H1 (cell line): ENCODE results near the gene BCAP31. TPM values are rescaled to one million over a fixed set of nuclear protein-coding genes. Genes with fewer than 3 reads are reported as not detected.

Source experiments
- CTCF ChIA-PET: fragments of 300-600 bp; sonication (Branson Sonifier 250); formaldehyde crosslinking; loops from one replicate; lab custom pipeline; 2021; ENCODE audit not compliant: partially characterized antibody; lab: Charles Lee
- POLR2A ChIA-PET: fragments of 300-600 bp; sonication (Branson Sonifier 250); formaldehyde crosslinking; loops from one replicate; lab custom pipeline; 2021; ENCODE audit warnings: inconsistent platforms; ENCODE audit not compliant: partially characterized antibody; lab: Charles Lee
- DNase-seq, 2 experiments: peaks; one replicate each; pipeline versions ENCODE4 v3.0.0 to v3.0.0-alpha.2; 2010 to 2022; ENCODE audit warnings: low spot score in 2 of 2, low read depth in 1 of 2, mixed read lengths in 1 of 2
- FAIRE-seq: peaks from 2 replicates; lab custom pipeline; 2011; peaks lifted over from hg19 to GRCh38; lab: Jason Lieb, UNC
- H2AFZ ChIP-seq: 2 replicates; pipeline ENCODE4 v1.8.1; 2012; ENCODE audit warnings: low read length, inconsistent platforms
- H2AK5ac ChIP-seq: 2 replicates; pipeline ENCODE4 v1.6.1; 2013; ENCODE audit warnings: low read depth, low read length
- H2BK120ac ChIP-seq: replicated peaks from 2 replicates; pipeline ENCODE3; 2013; ENCODE audit warnings: low read depth, low read length, inconsistent platforms
- H2BK12ac ChIP-seq: 2 replicates; pipeline ENCODE4 v1.6.1; 2013; ENCODE audit warnings: low read depth, low read length
- H2BK15ac ChIP-seq: 2 replicates; pipeline ENCODE4 v1.6.1; 2013; ENCODE audit warnings: low read length
- H2BK20ac ChIP-seq: 2 replicates; pipeline ENCODE4 v1.6.1; 2013; ENCODE audit warnings: low read length
- H2BK5ac ChIP-seq: 2 replicates; pipeline ENCODE4 v1.6.1; 2013; ENCODE audit warnings: low read depth, low read length
- H3K14ac ChIP-seq: 2 replicates; pipeline ENCODE4 v1.6.1; 2013; ENCODE audit warnings: inconsistent platforms; ENCODE audit not compliant: insufficient read length
- H3K18ac ChIP-seq: 2 replicates; pipeline ENCODE4 v1.6.1; 2013; ENCODE audit warnings: low read length; ENCODE audit errors: extremely low read depth
- H3K23ac ChIP-seq: 2 replicates; pipeline ENCODE4 v1.6.1; 2013; ENCODE audit warnings: inconsistent platforms; ENCODE audit not compliant: insufficient read length
- H3K23me2 ChIP-seq: 2 replicates; pipeline ENCODE4 v1.6.1; 2013; ENCODE audit warnings: low read depth, low read length
- H3K27ac ChIP-seq: 2 replicates; pipeline ENCODE4 v1.6.1; 2011; ENCODE audit warnings: low read depth, low read length, inconsistent platforms
- H3K27me3 ChIP-seq, 4 experiments: replicated peaks in 1 of 4; 1 replicate in 1 of 4; 2 replicates in 3 of 4; pipeline versions ENCODE4 v1.6.1 to v1.8.1; 2011 to 2013; ENCODE audit warnings: low read length in 3 of 4, mild to moderate bottlenecking in 3 of 4, inconsistent platforms in 2 of 4, mixed read lengths in 2 of 4, moderate library complexity in 1 of 4; ENCODE audit not compliant: control insufficient read depth in 3 of 4, insufficient read depth in 3 of 4; ENCODE audit errors: extremely low read depth in 1 of 4
- H3K36me3 ChIP-seq, 4 experiments: 2 replicates each; pipeline versions ENCODE4 v1.6.1 to v1.8.1; 2011 to 2013; ENCODE audit warnings: mild to moderate bottlenecking in 4 of 4, low read length in 3 of 4, moderate library complexity in 2 of 4, control low read depth in 1 of 4, inconsistent platforms in 1 of 4; ENCODE audit not compliant: insufficient read depth in 4 of 4, control insufficient read depth in 2 of 4
- H3K4ac ChIP-seq: replicated peaks from 2 replicates; pipeline ENCODE3; 2013; ENCODE audit warnings: low read length, low read depth, mixed read lengths, inconsistent platforms; ENCODE audit not compliant: insufficient read length
- H3K4me1 ChIP-seq, 4 experiments: replicated peaks in 1 of 4; 1 replicate in 1 of 4; 2 replicates in 3 of 4; pipeline versions ENCODE4 v1.6.1 to v1.8.1; 2011 to 2013; ENCODE audit warnings: low read length in 3 of 4, inconsistent platforms in 2 of 4, mixed read lengths in 1 of 4; ENCODE audit not compliant: insufficient read depth in 4 of 4, control insufficient read depth in 3 of 4
- H3K4me2 ChIP-seq, 2 experiments: 2 replicates each; pipeline versions ENCODE4 v1.6.1 to v1.8.1; 2011 to 2013; ENCODE audit warnings: low read depth in 2 of 2, low read length in 2 of 2, control low read depth in 1 of 2, inconsistent platforms in 1 of 2, mild to moderate bottlenecking in 1 of 2; ENCODE audit not compliant: insufficient read depth in 1 of 2
- H3K4me3 ChIP-seq, 4 experiments: fragments of 200-600, 300-600 bp in 1 of 4; sonication (generic), shearing (Covaris generic), sonication (Bioruptor Twin) in 1 of 4; 2 replicates each; pipeline versions ENCODE4 v1.5.1 to v1.8.1; 2011 to 2016; ENCODE audit warnings: low read length in 4 of 4, low read depth in 3 of 4, control low read depth in 2 of 4, inconsistent platforms in 2 of 4, mild to moderate bottlenecking in 2 of 4, mixed read lengths in 1 of 4, moderate library complexity in 1 of 4; ENCODE audit not compliant: insufficient read depth in 2 of 4; ENCODE audit errors: extremely low read depth in 1 of 4
- H3K56ac ChIP-seq: replicated peaks from 2 replicates; pipeline ENCODE3; 2013; ENCODE audit warnings: low read depth, mild to moderate bottlenecking, mixed read lengths, low read length, inconsistent platforms; ENCODE audit not compliant: insufficient read length
- H3K79me1 ChIP-seq: 2 replicates; pipeline ENCODE4 v1.6.1; 2013; ENCODE audit warnings: low read depth, low read length, control low read depth
- H3K79me2 ChIP-seq, 2 experiments: 2 replicates each; pipeline versions ENCODE4 v1.6.1 to v1.8.1; 2012 to 2013; ENCODE audit warnings: low read length in 2 of 2, mild to moderate bottlenecking in 2 of 2, inconsistent platforms in 1 of 2; ENCODE audit not compliant: insufficient read depth in 2 of 2, control insufficient read depth in 1 of 2
- H3K9ac ChIP-seq, 4 experiments: replicated peaks in 1 of 4; 1 replicate in 1 of 4; 2 replicates in 3 of 4; pipeline versions ENCODE4 v1.6.1 to v1.8.1; 2011 to 2013; ENCODE audit warnings: low read depth in 3 of 4, low read length in 3 of 4, control low read depth in 2 of 4, mild to moderate bottlenecking in 2 of 4, moderate library complexity in 2 of 4, inconsistent platforms in 1 of 4; ENCODE audit errors: extremely low read depth in 1 of 4
- H3K9me3 ChIP-seq, 2 experiments: 2 replicates each; pipeline versions ENCODE4 v1.6.1 to v1.8.1; 2012 to 2013; ENCODE audit warnings: mild to moderate bottlenecking in 2 of 2, moderate library complexity in 2 of 2, control low read depth in 1 of 2, inconsistent platforms in 1 of 2, low read depth in 1 of 2, low read length in 1 of 2, mixed read lengths in 1 of 2; ENCODE audit not compliant: insufficient read depth in 2 of 2
- H4K20me1 ChIP-seq, 2 experiments: replicated peaks in 1 of 2; 2 replicates each; pipeline versions ENCODE3 to v1.8.1; 2011 to 2013; ENCODE audit warnings: inconsistent platforms in 2 of 2, low read length in 2 of 2, mild to moderate bottlenecking in 1 of 2; ENCODE audit not compliant: insufficient read depth in 2 of 2, control insufficient read depth in 1 of 2
- H4K5ac ChIP-seq: 2 replicates; pipeline ENCODE4 v1.6.1; 2013; ENCODE audit warnings: low read length, low read depth, mixed read lengths, inconsistent platforms; ENCODE audit not compliant: insufficient read length
- H4K8ac ChIP-seq: 2 replicates; pipeline ENCODE4 v1.8.0; 2013; ENCODE audit warnings: mild to moderate bottlenecking, moderate library complexity, low read length, inconsistent platforms; ENCODE audit not compliant: insufficient read depth; ENCODE audit errors: extremely low read depth
- H4K91ac ChIP-seq: replicated peaks from 2 replicates; pipeline ENCODE3; 2013; ENCODE audit warnings: low read length, mixed read lengths, inconsistent platforms; ENCODE audit not compliant: insufficient read length
- ASH2L ChIP-seq: fragments of 200-600, 300-600 bp; sonication (generic); IDR thresholded peaks from one replicate; pipeline ENCODE4 v1.7.1; 2017; ENCODE audit warnings: low read length
- ATF3 ChIP-seq: IDR thresholded peaks from 2 replicates; pipeline ENCODE4 v1.6.1; 2011; ENCODE audit warnings: low read depth, mild to moderate bottlenecking, low read length; ENCODE audit not compliant: insufficient read depth
- BACH1 ChIP-seq: IDR thresholded peaks from 2 replicates; pipeline ENCODE4 v1.6.1; 2012; ENCODE audit warnings: low read length, improper control_type of control experiment
- BCL11A ChIP-seq, 2 experiments: IDR thresholded peaks; one replicate each; pipeline ENCODE4 v1.6.1; 2011; ENCODE audit warnings: low read depth in 2 of 2, low read length in 2 of 2, mild to moderate bottlenecking in 2 of 2
- CBX5 ChIP-seq: fragments of 300-800, 300-1000 bp; sonication (generic); IDR thresholded peaks from 2 replicates; pipeline ENCODE4 v1.7.1; 2016; ENCODE audit warnings: antibody characterized with exemption, low read length, low read depth
- CEBPB ChIP-seq: IDR thresholded peaks from 2 replicates; pipeline ENCODE4 v1.6.1; 2012; ENCODE audit warnings: low read depth, low read length
- RFX5 ChIP-seq: IDR thresholded peaks from 2 replicates; pipeline ENCODE4 v1.6.1; 2011; ENCODE audit warnings: low read depth, low read length, improper control_type of control experiment, borderline replicate concordance
- RNF2 ChIP-seq: fragments of 200-900, 300-1000 bp; sonication (generic); IDR thresholded peaks from 2 replicates; pipeline ENCODE4 v1.7.1; 2016; ENCODE audit warnings: borderline replicate concordance, low read depth, mild to moderate bottlenecking, antibody characterized with exemption, low read length; ENCODE audit not compliant: poor library complexity, severe bottlenecking; ENCODE audit errors: missing control alignments
- SAP30 ChIP-seq: fragments of 300-600 bp; sonication (generic); IDR thresholded peaks from 2 replicates; pipeline ENCODE4 v1.7.1; 2012; ENCODE audit warnings: low read length, moderate library complexity, mild to moderate bottlenecking, inconsistent platforms; ENCODE audit not compliant: insufficient read depth, insufficient replicate concordance
- TCF12 ChIP-seq: IDR thresholded peaks from 2 replicates; pipeline ENCODE4 v1.6.1; 2011; ENCODE audit warnings: low read depth, mild to moderate bottlenecking, low read length
- USF2 ChIP-seq: IDR thresholded peaks from 2 replicates; pipeline ENCODE4 v1.6.1; 2011; ENCODE audit warnings: low read length, improper control_type of control experiment
- WGBS, 2 experiments: shearing (Covaris generic) in 1 of 2; methylation state at CpG; one replicate each; pipeline versions ENCODE4 v1.1.6 to v1.1.7; 2013 to 2015; ENCODE audit warnings: low lambda C conversion rate in 2 of 2, mixed read lengths in 2 of 2, inconsistent platforms in 1 of 2, low coverage in 1 of 2, missing lambda C conversion rate in 1 of 2; ENCODE audit not compliant: insufficient replicate concordance in 2 of 2, insufficient coverage in 1 of 2, insufficient read length in 1 of 2; ENCODE audit errors: extremely low coverage in 1 of 2, missing lambda C conversion rate in 1 of 2; 5-methylcytosine and 5-hydroxymethylcytosine counted together
- polyA plus RNA-seq, 7 experiments: library from polyadenylated mRNA; depleted of rRNA in 3 of 7; stranded (reverse) in 5 of 7; unstranded in 2 of 7; fragments of >200 nt in 5 of 7; fragments of 200-250 nt in 2 of 7; gene quantifications; 1 replicate in 5 of 7; 2 replicates in 1 of 7; 4 replicates in 1 of 7; pipeline versions ENCODE4 v1.2.1 to v1.2.3, GENCODE V29; 2011 to 2013; ENCODE audit warnings: missing spikeins in 2 of 7, mixed read lengths in 2 of 7
- total RNA-seq: library from RNA; stranded (reverse); fragmentation: NEBNext Ultra II Directional; extraction: Animal tissue kit (Norgen Biotek cat#: 25700); gene quantifications from 2 replicates; pipeline ENCODE4 v1.2.1, GENCODE V29; 2021

The BCAP31 gene
- total and polyA plus RNA-seq, 2 of the 8 experiments (the other 6 are each of a cell fraction or from before 2014, with no cell fraction given) = 136 to 159 TPM

- no CpG with 5 or more reads among the region's 23 CpGs for WGBS, 2 experiments
- FAIRE-seq = no peak
- peaks cover 0 to 4% of the 10 kb centered on the region in 2 experiments for H4K20me1 ChIP-seq
- TF ChIP-seq RNF2 = no peak
- no peak for TF ChIP-seq SAP30
- TF ChIP-seq ASH2L = no peak
- no peak for TF ChIP-seq BCL11A (IDR thresholded peaks at IDR 0.05; ENCODE audit: low read depth in 2 of 2, low read length in 2 of 2)
- no peak for TF ChIP-seq ATF3
- TF ChIP-seq BACH1 = no peak
- TF ChIP-seq USF2 = no peak
- no peak for TF ChIP-seq RFX5
- no peak for TF ChIP-seq CEBPB
- no peak for TF ChIP-seq CBX5
- no peak for TF ChIP-seq TCF12
These were observed 29.4 kb downstream of the BCAP31 start for GRCh38 chrX:153694687-153695270.

More at GRCh38 chrX:153694687-153695270, 29.4 kb downstream of the BCAP31 start:
- no peak for DNase-seq
- Histone ChIP-seq H4K5ac (no peak overlapping the region), H3K9me3 (no peaks in the 10 kb centered on the region), H4K91ac (no peak overlapping the region), H3K4me2 (no peak overlapping the region), H2BK20ac (no peak overlapping the region), H3K79me2 (peaks cover 0 to 5% of the 10 kb centered on the region in 2 experiments; a peak in 2 of 4 replicates), H3K56ac (no peak overlapping the region), H2BK120ac (no peak overlapping the region), H3K36me3 (peaks cover 0 to 44% (median 12%) of the 10 kb centered on the region in 4 experiments; a peak in 5 of 8 replicates), H3K14ac (no peak overlapping the region), H3K79me1 (no peaks in the 10 kb centered on the region; the same call in 1 of the 2 replicates), H3K27me3 (no peaks in the 10 kb centered on the region), H3K23ac (no peak overlapping the region), H2BK5ac (no peak overlapping the region), H2AFZ (no peak overlapping the region), H3K18ac (no peak overlapping the region), H3K4ac (no peak overlapping the region), H3K9ac (no peak overlapping the region), H2BK12ac (no peak overlapping the region), H3K4me1 (peaks cover 0 to 7% (median 1%) of the 10 kb centered on the region in 4 experiments; a peak in 3 of 7 replicates), H3K4me3 (no peak overlapping the region), H3K27ac (no peak overlapping the region), H3K23me2 (no peaks in the 10 kb centered on the region), H2BK15ac (no peak overlapping the region), H4K8ac (no peak overlapping the region), H2AK5ac (no peak overlapping the region)
- ChIA-PET CTCF (interaction anchor here (0.9 to 2.3 kb wide), 3 partner anchors 8 to 13 kb away, joined by 3 to 10 read pairs (median 3); partner anchors contain the start of gene SLC6A8), POLR2A (interaction anchor here (1.3 to 1.9 kb wide), 2 partner anchors 9 to 10 kb away, joined by 4 to 5 read pairs; no protein-coding TSS in a partner anchor)
